ENCODE data around the gene NPEPPS. TPM values are rescaled to one million over a fixed set of nuclear protein-coding genes. Genes with fewer than 3 reads are reported as not detected.

Gene NPEPPS
- total and polyA plus RNA-seq, 2 of the 8 experiments (the other 6 are each of a cell fraction or from before 2014, with no cell fraction given), result 53.6 to 118 TPM

DNA sequence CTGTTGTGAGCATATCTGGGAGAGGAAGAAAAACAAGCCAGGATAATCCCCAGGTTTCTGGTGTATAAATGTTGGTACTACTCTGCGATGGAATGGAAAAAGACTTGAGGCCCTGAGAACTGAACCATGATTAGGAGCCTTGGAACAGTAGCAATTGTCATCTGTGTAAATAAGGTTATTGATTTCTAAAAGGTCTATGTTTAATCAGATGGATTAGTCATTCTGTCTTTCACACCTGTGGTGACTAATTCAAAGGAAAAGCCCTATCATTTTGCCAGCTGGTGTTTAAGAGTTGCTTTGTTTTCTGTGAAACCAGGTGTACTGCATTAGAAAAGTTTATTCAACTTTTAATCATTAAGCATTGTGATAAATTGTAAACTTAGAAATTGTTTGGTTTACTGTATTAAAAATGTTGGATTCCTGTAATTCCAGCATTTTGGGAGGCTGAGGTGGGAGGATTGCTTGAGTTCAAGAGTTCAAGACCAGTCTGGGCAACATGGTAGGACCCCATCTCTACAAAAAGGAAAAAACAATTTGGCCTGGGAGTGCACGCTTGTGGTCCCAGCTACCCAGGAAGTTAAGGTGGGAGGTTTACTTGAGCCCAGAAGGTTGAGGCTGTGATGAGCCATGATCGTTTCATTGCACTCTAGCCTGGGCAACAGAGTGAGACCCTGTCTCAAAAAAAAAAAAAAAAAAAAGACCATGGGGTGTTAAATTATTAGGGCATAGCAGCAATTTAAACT is 89.8 kb downstream of the NPEPPS start:
- H3K4me2 ChIP-seq (ENCODE audit: insufficient read depth in 1 of 2, low read depth in 2 of 2, low read length in 2 of 2), result no peak overlapping the region
- no peak overlapping the region for H3K56ac ChIP-seq (replicated peaks; ENCODE audit: insufficient read length, low read depth, low read length)
- TF ChIP-seq POLR2AphosphoS5 (IDR thresholded peaks at IDR 0.05; ENCODE audit: low read depth, low read length), result no peak
- no peak for TF ChIP-seq SRF (IDR thresholded peaks at IDR 0.05; ENCODE audit: low read depth, low read length)
- no peak for TF ChIP-seq CBX8 (IDR thresholded peaks at IDR 0.05; ENCODE audit: borderline replicate concordance, low read depth, low read length)
- ChIA-PET CTCF (ENCODE audit: partially characterized antibody) (interaction anchor here (1.0 kb wide), 1 partner anchor 18 kb away, joined by 3 read pairs; no protein-coding TSS in a partner anchor), POLR2A (ENCODE audit: partially characterized antibody) (interaction anchor here (1.4 kb wide), 2 partner anchors 26 to 30 kb away, joined by 3 to 6 read pairs; partner anchors contain the start of gene KPNB1)
- no peaks in the 10 kb centered on the region for H3K9me3 ChIP-seq (ENCODE audit: insufficient read depth in 2 of 2, low read depth in 1 of 2, low read length in 1 of 2)
- H2AFZ ChIP-seq (ENCODE audit: low read length), result no peak overlapping the region
- H2BK20ac ChIP-seq (ENCODE audit: low read length), result no peak overlapping the region
- H3K9ac ChIP-seq (replicated peaks in 1 of 4; ENCODE audit: extremely low read depth in 1 of 4, low read depth in 3 of 4, low read length in 3 of 4), result no peak overlapping the region
- H3K14ac ChIP-seq (ENCODE audit: insufficient read length), result no peak overlapping the region
- no peak overlapping the region for H2BK5ac ChIP-seq (ENCODE audit: low read depth, low read length)
- H2BK12ac ChIP-seq (ENCODE audit: low read depth, low read length), result no peak overlapping the region
- no peak overlapping the region for H2AK5ac ChIP-seq (ENCODE audit: low read depth, low read length)
- no peak overlapping the region for H3K18ac ChIP-seq (ENCODE audit: extremely low read depth, low read length)
- no peak overlapping the region for H3K23ac ChIP-seq (ENCODE audit: insufficient read length)
- H4K5ac ChIP-seq (ENCODE audit: insufficient read length, low read depth, low read length), result no peak overlapping the region
- WGBS, 2 experiments (ENCODE audit: extremely low coverage in 1 of 2, insufficient coverage in 1 of 2, insufficient read length in 1 of 2, insufficient replicate concordance in 2 of 2, low coverage in 1 of 2, low lambda C conversion rate in 2 of 2, missing lambda C conversion rate in 1 of 2), result 89% methylated on average over 3 of the region's 3 CpGs; no CpG with 5 or more reads in 1 of the 2 experiments
- H3K36me3 ChIP-seq (ENCODE audit: control insufficient read depth in 2 of 4, insufficient read depth in 4 of 4, low read length in 3 of 4), result peaks cover 8 to 63% (median 22%) of the 10 kb centered on the region in 4 experiments
- H4K8ac ChIP-seq (ENCODE audit: extremely low read depth, insufficient read depth, low read length), result no peak overlapping the region
- H3K4ac ChIP-seq (replicated peaks; ENCODE audit: insufficient read length, low read depth, low read length), result no peak overlapping the region
- H3K27ac ChIP-seq (ENCODE audit: low read depth, low read length), result no peak overlapping the region
- peaks cover 1 to 3% of the 10 kb centered on the region in 2 experiments for H4K20me1 ChIP-seq (replicated peaks in 1 of 2; ENCODE audit: control insufficient read depth in 1 of 2, insufficient read depth in 2 of 2, low read length in 2 of 2)
- H4K91ac ChIP-seq (replicated peaks; ENCODE audit: insufficient read length, low read length), result no peak overlapping the region
- FAIRE-seq (no peak), DNase-seq (ENCODE audit: low read depth in 1 of 2, low spot score in 2 of 2) (no peak)
- H3K4me1 ChIP-seq (replicated peaks in 1 of 4; ENCODE audit: control insufficient read depth in 3 of 4, insufficient read depth in 4 of 4, low read length in 3 of 4), result no peaks in the 10 kb centered on the region; a peak in 1 of 7 replicates
- no peaks in the 10 kb centered on the region for H3K23me2 ChIP-seq (ENCODE audit: low read depth, low read length)
- no peak overlapping the region for H2BK120ac ChIP-seq (replicated peaks; ENCODE audit: low read depth, low read length)
- no peaks in the 10 kb centered on the region for H3K79me2 ChIP-seq (ENCODE audit: control insufficient read depth in 1 of 2, insufficient read depth in 2 of 2, low read length in 2 of 2)
- H3K4me3 ChIP-seq (ENCODE audit: extremely low read depth in 1 of 4, insufficient read depth in 2 of 4, low read depth in 3 of 4, low read length in 4 of 4), result no peak overlapping the region
- no peaks in the 10 kb centered on the region for H3K27me3 ChIP-seq (replicated peaks in 1 of 4; ENCODE audit: control insufficient read depth in 3 of 4, extremely low read depth in 1 of 4, insufficient read depth in 3 of 4, low read length in 3 of 4)
- no peak overlapping the region for H2BK15ac ChIP-seq (ENCODE audit: low read length)
- no peaks in the 10 kb centered on the region for H3K79me1 ChIP-seq (ENCODE audit: low read depth, low read length)

Data from H1 (cell line).